MM.1S (cell line): ENCODE results near the gene CHST9.
"Not testable (repeated sequence)": the region's sequence is repeated elsewhere in the genome, so short reads cannot be mapped to it uniquely, and the experiment has no call there.

Source experiments
- DNase-seq: peaks from one replicate; pipeline ENCODE4 v3.0.0-alpha.2; 2015
- H2AFZ ChIP-seq: fragments of 300-600 bp; sonication (generic); 2 replicates; pipeline ENCODE4 v1.6.0; 2016; ENCODE audit warnings: antibody characterized with exemption, low read length
- H3F3A ChIP-seq: fragments of 300-600 bp; sonication (generic); 2 replicates; pipeline ENCODE4 v1.6.1; 2016; ENCODE audit warnings: mild to moderate bottlenecking, antibody characterized with exemption, low read length, moderate library complexity, mixed read lengths; ENCODE audit not compliant: insufficient read depth
- H3K27ac ChIP-seq: fragments of 300-600 bp; sonication (generic); 2 replicates; pipeline ENCODE4 v1.5.1; 2016; ENCODE audit warnings: mild to moderate bottlenecking, low read length
- H3K27me3 ChIP-seq: fragments of 300-600 bp; sonication (generic); replicated peaks from 2 replicates; pipeline ENCODE4 v1.6.0; 2016; ENCODE audit warnings: low read length; ENCODE audit not compliant: insufficient read depth
- H3K36me3 ChIP-seq: fragments of 300-600 bp; sonication (generic); replicated peaks from 2 replicates; pipeline ENCODE4 v1.6.1; 2016; ENCODE audit warnings: mild to moderate bottlenecking, low read length, mixed read lengths; ENCODE audit not compliant: insufficient read depth
- H3K4me1 ChIP-seq: fragments of 300-600 bp; sonication (generic); 2 replicates; pipeline ENCODE4 v1.6.1; 2016; ENCODE audit warnings: low read length, mixed read lengths
- H3K4me2 ChIP-seq: fragments of 300-600 bp; sonication (generic); 2 replicates; pipeline ENCODE4 v1.6.0; 2016; ENCODE audit warnings: low read depth, low read length
- H3K4me3 ChIP-seq: fragments of 300-600 bp; sonication (generic); 2 replicates; pipeline ENCODE4 v1.5.1; 2016; ENCODE audit warnings: low read length, mixed read lengths
- H3K79me2 ChIP-seq: fragments of 300-600 bp; sonication (generic); 2 replicates; pipeline ENCODE4 v1.6.1; 2016; ENCODE audit warnings: mixed run types, low read length, mixed read lengths
- H3K9ac ChIP-seq: fragments of 300-600 bp; sonication (generic); 2 replicates; pipeline ENCODE4 v1.6.1; 2016; ENCODE audit warnings: low read length, mixed read lengths
- H3K9me2 ChIP-seq: fragments of 300-600 bp; sonication (generic); replicated peaks from 2 replicates; pipeline ENCODE4 v1.6.1; 2016; ENCODE audit warnings: mild to moderate bottlenecking, low read length, mixed read lengths; ENCODE audit not compliant: insufficient read depth
- H3K9me3 ChIP-seq: fragments of 300-600 bp; sonication (generic); replicated peaks from 2 replicates; pipeline ENCODE4 v1.6.1; 2016; ENCODE audit warnings: mild to moderate bottlenecking, low read length, mixed read lengths; ENCODE audit not compliant: insufficient read depth
- H4K20me1 ChIP-seq: fragments of 300-600 bp; sonication (generic); 2 replicates; pipeline ENCODE4 v1.6.1; 2016; ENCODE audit warnings: mild to moderate bottlenecking, low read length, moderate library complexity, mixed read lengths; ENCODE audit not compliant: insufficient read depth
- EZH2 ChIP-seq: fragments of 300-600 bp; sonication (generic); optimal IDR thresholded peaks from 2 replicates; pipeline ENCODE3; 2017; ENCODE audit warnings: low read depth, mild to moderate bottlenecking, antibody characterized with exemption, low read length, mixed read lengths
- EZH2phosphoT487 ChIP-seq: fragments of 300-600 bp; sonication (generic); IDR thresholded peaks from 2 replicates; pipeline ENCODE4 v1.6.1; 2018; ENCODE audit warnings: antibody characterized with exemption, low read length
- TF ChIP-seq, protein P1 (sequence below): fragments of 300-600 bp; sonication (generic); IDR thresholded peaks from 2 replicates; pipeline ENCODE4 v1.5.1; 2016; ENCODE audit warnings: antibody characterized with exemption, low read length, mixed read lengths

CHST9 gene, protein sequence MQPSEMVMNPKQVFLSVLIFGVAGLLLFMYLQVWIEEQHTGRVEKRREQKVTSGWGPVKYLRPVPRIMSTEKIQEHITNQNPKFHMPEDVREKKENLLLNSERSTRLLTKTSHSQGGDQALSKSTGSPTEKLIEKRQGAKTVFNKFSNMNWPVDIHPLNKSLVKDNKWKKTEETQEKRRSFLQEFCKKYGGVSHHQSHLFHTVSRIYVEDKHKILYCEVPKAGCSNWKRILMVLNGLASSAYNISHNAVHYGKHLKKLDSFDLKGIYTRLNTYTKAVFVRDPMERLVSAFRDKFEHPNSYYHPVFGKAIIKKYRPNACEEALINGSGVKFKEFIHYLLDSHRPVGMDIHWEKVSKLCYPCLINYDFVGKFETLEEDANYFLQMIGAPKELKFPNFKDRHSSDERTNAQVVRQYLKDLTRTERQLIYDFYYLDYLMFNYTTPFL

DNA sequence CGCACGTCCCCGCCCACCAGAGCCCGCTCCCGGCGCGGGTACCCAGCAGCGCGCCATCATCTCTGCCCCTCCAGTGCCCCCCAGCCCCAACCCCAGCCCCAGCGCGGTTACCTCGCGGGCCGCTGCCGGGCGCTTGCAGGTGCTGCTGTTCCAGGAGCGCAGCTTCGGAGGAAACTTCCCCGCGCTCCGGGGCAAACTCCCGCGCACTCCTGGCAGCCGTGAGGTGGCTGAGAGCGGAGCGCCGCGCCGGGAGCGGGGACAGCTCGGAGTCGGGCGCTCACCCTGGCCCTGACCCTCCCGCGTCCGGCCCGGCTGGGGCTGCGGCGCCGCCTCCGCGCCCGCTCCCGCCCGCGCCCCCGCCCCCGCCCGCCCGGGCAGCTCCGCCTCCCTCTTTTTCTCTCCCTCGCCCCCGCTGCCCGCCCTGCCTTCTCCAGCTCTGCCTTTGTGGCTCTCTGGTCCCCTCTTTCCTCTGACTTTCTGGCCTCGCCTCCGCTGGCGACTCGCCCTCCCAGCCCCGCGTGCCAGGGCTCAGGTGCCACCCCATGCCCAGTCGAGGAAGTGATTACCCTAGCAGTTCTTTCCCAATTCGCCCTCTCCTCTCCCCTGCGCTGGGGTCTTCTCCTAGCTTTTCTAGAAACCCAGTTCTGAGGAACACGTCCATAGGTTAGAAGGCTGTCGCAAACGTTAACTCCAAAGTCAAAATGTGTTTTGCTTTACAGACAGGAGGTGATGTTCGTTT, at the start of gene CHST9:
CHST9 (minus strand) TSS at position 284 of the 739 bp plus-strand sequence. CDS start 42,499 bp downstream, outside the sequence.
- no peaks in the 10 kb centered on the region for H3K9me3 ChIP-seq
- no peaks in the 10 kb centered on the region for H3F3A ChIP-seq
- no peaks in the 10 kb centered on the region for H3K36me3 ChIP-seq
- peak within 1 kb of the TSS; percentile 69 for H3K4me2 ChIP-seq
- peak within 1 kb of the TSS; percentile 80 for H2AFZ ChIP-seq
- H3K27me3 ChIP-seq = no peaks in the 10 kb centered on the region
- no peaks in the 10 kb centered on the region for H4K20me1 ChIP-seq
- no peaks in the 10 kb centered on the region for H3K4me1 ChIP-seq
- H3K9me2 ChIP-seq = no peaks in the 10 kb centered on the region
- no peak within 1 kb of the TSS for H3K9ac ChIP-seq
- TF ChIP-seq EZH2 (no peak), EZH2phosphoT487 (no peak)
- TF ChIP-seq, protein P1, sequence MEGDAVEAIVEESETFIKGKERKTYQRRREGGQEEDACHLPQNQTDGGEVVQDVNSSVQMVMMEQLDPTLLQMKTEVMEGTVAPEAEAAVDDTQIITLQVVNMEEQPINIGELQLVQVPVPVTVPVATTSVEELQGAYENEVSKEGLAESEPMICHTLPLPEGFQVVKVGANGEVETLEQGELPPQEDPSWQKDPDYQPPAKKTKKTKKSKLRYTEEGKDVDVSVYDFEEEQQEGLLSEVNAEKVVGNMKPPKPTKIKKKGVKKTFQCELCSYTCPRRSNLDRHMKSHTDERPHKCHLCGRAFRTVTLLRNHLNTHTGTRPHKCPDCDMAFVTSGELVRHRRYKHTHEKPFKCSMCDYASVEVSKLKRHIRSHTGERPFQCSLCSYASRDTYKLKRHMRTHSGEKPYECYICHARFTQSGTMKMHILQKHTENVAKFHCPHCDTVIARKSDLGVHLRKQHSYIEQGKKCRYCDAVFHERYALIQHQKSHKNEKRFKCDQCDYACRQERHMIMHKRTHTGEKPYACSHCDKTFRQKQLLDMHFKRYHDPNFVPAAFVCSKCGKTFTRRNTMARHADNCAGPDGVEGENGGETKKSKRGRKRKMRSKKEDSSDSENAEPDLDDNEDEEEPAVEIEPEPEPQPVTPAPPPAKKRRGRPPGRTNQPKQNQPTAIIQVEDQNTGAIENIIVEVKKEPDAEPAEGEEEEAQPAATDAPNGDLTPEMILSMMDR = no peak
- H3K79me2 ChIP-seq = no peaks in the 10 kb centered on the region
- peak within 1 kb of the TSS; percentile 54 for H3K4me3 ChIP-seq
- no peak for DNase-seq
- H3K27ac ChIP-seq = no peak within 1 kb of the TSS

- H3K79me2 ChIP-seq, H3K9me3 ChIP-seq, H4K20me1 ChIP-seq, H3K36me3 ChIP-seq, H3K27ac ChIP-seq, H3K27me3 ChIP-seq, H3K4me3 ChIP-seq, H3K9ac ChIP-seq, H3K4me2 ChIP-seq, H3K4me1 ChIP-seq, H3K9me2 ChIP-seq, DNase-seq, H3F3A ChIP-seq, H2AFZ ChIP-seq: not testable (repeated sequence)
Observed at GRCh38 chr18:27232355-27232754, 47.2 kb upstream of the CHST9 start.

GRCh38 chr18:27231671-27232070, 46.6 kb upstream of the CHST9 start:
- not testable (repeated sequence) for H4K20me1 ChIP-seq, H3K27me3 ChIP-seq, H3K79me2 ChIP-seq, H3K36me3 ChIP-seq, H3K4me1 ChIP-seq, H3K9me3 ChIP-seq, H3F3A ChIP-seq, H3K9ac ChIP-seq, H3K9me2 ChIP-seq, H3K4me2 ChIP-seq, H3K27ac ChIP-seq, H3K4me3 ChIP-seq, DNase-seq, H2AFZ ChIP-seq

GRCh38 chr18:27231221-27231620, 46.1 kb upstream of the CHST9 start:
- H3K4me2 ChIP-seq, H4K20me1 ChIP-seq, DNase-seq, H3K27me3 ChIP-seq, H3K36me3 ChIP-seq, H3K4me3 ChIP-seq, H3K9me3 ChIP-seq, H2AFZ ChIP-seq, H3K79me2 ChIP-seq, H3F3A ChIP-seq, H3K9me2 ChIP-seq, H3K27ac ChIP-seq, H3K9ac ChIP-seq, H3K4me1 ChIP-seq: not testable (repeated sequence)
